GM19025 (cell line): Measurements from ENCODE around the gene RHBDD3.

Source experiments
- ATAC-seq: cut with Tn5 transposase; IDR thresholded peaks from one replicate; pipeline ENCODE4 v1.9.1; 2021; ENCODE audit warnings: mild to moderate bottlenecking, low read depth, moderate library complexity; ENCODE audit not compliant: unreplicated experiment

The RHBDD3 gene

GRCh38 chr22:29306835-29307595 is 39.2 kb upstream of the RHBDD3 start:
- no peak for ATAC-seq

- ATAC-seq: no peak
Measured at GRCh38 chr22:29306175-29306834, 38.5 kb upstream of the RHBDD3 start, which contains the start of gene GAS2L1. Gene GAS2L1, plus strand, starts transcription at chr22:29306650. Its CDS starts 1,456 bp downstream, at chr22:29308106.

GRCh38 chr22:29305836-29306174 is 38.0 kb upstream of the RHBDD3 start:
- no peak for ATAC-seq

DNA sequence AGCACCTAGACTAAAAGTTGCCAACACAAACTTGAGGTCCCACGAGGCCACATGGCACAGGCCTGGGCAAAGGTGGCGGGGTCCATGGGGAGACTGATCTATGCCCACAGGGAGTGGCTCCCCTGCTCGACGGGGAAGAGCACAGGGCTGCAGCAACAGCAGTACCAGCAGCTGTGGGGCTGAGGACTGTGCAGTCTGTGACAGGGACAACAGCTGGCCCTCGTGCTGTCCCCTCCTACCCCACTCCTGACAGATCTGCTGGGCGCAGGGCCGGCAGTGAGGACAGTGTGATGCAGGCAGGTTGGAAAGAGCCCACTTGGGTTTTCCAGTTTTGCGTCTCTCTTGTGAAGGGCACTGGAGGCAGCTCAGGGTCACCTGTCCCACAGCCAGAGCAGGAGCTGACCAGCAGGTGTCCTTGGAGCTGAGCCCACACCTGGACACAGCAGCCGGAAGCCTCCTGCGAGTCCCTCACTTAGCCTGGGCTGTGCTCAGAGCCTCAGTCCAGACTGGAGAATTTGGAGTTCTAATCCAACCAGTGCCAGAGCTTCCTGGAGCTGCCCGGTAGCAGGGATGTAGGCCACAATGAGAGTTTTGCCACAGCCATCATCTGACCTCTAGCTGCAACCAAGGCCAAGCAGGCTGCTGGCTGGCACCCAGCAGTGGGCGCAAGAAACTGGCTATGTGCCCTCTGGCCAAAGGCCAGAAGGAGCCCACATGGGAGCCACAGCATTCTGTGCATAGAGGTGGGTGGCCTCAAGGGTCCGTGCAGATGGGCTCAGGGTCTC is 35.1 kb upstream of the RHBDD3 start:
- no peak for ATAC-seq

- ATAC-seq: no peak
Measured at GRCh38 chr22:29302402-29302680, 34.6 kb upstream of the RHBDD3 start.

DNA sequence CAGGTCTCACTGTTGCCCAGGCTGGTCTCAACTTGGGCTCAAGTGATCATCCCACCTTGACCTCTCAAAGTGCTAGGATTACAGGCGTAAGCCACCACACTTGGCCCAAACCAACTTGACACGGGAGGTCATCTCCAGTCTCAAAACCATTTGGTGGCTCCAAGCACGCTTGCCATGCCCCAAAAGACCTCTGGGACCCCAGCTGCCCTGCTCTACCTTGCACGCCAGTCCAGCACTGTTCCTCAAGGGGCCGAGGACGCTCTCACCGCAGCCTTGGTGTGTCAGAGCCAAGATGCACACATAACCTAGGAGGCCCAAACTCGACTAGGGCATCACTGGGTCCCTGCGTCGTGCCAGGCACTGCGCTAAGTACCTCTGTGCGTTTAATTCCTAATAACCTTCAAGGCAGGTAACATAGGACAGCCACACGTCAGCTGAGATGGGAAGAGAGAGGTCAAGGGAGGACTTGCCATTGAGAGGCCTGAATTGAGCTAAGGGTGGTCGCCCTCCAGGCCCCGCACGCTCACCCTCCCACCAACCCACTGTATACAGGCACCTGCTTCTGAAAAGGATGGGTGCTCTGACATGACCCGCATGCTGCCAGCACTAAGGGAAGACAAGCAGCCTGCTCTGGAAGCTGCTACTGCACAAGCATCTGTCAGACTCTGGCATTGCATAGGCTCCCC is 34.1 kb upstream of the RHBDD3 start:
- no peak for ATAC-seq

GRCh38 chr22:29300807-29301601 is 33.2 kb upstream of the RHBDD3 start:
- no peak for ATAC-seq

DNA sequence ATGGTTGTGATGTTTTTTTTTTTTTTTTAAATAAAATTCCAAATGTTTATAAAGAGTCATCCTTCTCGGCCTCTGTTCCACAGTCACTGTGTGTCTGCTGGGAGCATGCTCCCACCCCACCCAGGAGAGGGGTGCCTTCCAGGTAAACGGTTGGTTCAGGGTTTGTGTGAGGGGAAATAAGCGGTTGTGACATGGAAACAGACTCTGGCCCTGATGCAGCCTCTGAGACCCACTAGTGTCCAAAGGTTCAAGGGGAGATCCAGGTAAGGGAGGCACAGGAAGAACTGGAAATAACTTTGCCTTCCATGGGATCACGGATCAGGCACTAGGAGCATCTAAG is 32.7 kb upstream of the RHBDD3 start:
- ATAC-seq: no peak

- ATAC-seq: no peak
Measured at GRCh38 chr22:29299136-29299900, 31.5 kb upstream of the RHBDD3 start.

DNA sequence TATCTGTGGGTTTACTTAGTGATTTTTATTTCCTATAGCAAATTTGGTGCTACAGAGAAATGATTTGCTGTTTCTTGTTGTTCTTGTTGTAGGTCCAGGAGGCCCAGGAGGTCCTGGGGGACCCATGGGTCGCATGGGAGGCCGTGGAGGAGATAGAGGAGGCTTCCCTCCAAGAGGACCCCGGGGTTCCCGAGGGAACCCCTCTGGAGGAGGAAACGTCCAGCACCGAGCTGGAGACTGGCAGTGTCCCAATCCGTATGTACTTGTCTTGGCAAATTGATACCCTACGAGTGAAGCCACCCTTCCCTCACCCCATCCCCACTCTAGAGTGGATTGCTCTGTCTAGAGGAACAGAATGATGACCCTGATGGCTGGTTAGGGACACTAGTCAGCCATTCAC is 30.9 kb upstream of the RHBDD3 start:
- ATAC-seq: no peak

DNA sequence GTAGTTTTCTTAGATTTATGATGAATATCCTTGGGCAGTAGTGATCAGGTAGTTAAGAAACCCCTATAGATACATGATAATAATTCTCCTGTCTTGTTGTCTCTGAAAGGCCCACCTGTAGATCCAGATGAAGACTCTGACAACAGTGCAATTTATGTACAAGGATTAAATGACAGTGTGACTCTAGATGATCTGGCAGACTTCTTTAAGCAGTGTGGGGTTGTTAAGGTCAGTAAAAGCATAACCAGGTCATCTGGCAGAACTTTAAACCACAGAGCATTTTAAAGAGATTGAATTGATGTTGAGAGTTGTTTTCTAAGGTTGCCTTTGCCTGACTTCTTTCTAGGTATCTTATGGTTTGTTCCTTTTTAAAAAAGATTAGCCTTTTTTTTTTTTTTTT is 24.6 kb upstream of the RHBDD3 start:
- ATAC-seq: no peak

GRCh38 chr22:29291215-29291614 is 23.4 kb upstream of the RHBDD3 start:
- no peak for ATAC-seq

GRCh38 chr22:29290061-29290460 is 22.3 kb upstream of the RHBDD3 start:
- ATAC-seq: no peak

GRCh38 chr22:29288837-29289236 is 21.1 kb upstream of the RHBDD3 start:
- ATAC-seq: no peak

GRCh38 chr22:29284196-29284595 is 16.4 kb upstream of the RHBDD3 start:
- no peak for ATAC-seq

- no peak for ATAC-seq
Measured at GRCh38 chr22:29277927-29278326, 10.1 kb upstream of the RHBDD3 start.

DNA sequence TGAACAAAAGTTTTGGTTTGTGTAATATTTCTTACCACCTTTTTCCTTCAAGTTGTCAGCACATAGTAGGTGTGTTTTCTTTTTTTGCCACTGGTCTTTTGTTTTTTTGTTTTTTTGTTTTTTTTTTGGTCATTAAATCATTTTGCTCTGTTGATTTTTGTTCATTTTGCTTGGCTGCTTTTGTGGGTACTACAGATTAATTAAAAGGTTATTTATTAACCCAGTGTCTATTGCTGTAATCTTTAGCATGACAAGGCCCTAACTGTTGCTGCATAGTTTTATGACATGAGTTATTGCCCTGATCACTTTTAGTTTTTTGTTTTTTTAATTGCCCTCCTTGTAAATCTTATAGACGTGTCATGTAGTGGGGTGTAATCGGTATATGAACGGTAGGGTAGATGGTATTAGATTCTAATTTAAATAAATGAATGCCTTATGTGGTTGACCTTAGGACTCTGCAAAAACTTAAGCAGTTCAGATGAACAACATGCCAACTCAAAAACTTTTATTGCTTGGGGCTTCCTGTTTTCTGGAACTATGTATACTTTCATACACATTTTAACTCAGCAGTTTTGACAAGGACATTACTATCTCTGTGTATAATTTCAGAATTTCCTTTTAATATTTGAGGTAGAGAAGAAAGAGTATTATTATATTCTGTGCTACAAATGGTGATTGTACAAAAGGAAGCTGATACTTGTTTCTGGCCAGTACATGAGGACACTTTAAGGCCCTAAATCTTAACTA is 8.2 kb upstream of the RHBDD3 start:
- ATAC-seq: no peak

- no peak for ATAC-seq
Measured at GRCh38 chr22:29275167-29275566, 7.4 kb upstream of the RHBDD3 start.

- no peak for ATAC-seq
Measured at GRCh38 chr22:29272624-29273023, 4.8 kb upstream of the RHBDD3 start.
